Natural killer cell (primary cell): ENCODE data around the gene SRPK2. TPM values are rescaled to one million over a fixed set of nuclear protein-coding genes. Genes with fewer than 3 reads are reported as not detected.

Source experiments
- ATAC-seq, 3 donors: fragments of 150-1000 bp in 2 of 3; fragments of 200-7000 bp in 1 of 3; cut with Tn5 transposase; 1 replicate in 1 of 3; 2 replicates in 2 of 3; pipeline ENCODE4 v1.10.0; 2021; ENCODE audit warnings: mild to moderate bottlenecking in 2 of 3, moderate library complexity in 2 of 3
- DNase-seq, 2 donors: peaks; one replicate each; pipeline versions ENCODE4 v3.0.0 to v3.0.0-alpha.2; 2013 to 2021; ENCODE audit warnings: mixed read lengths in 1 of 2
- H3K27ac ChIP-seq: one replicate; pipeline ENCODE4 v1.5.1; 2013; ENCODE audit warnings: mild to moderate bottlenecking, low read length
- H3K27me3 ChIP-seq: one replicate; pipeline ENCODE4 v1.6.1; 2013; ENCODE audit warnings: low read length; ENCODE audit not compliant: control insufficient read depth, insufficient read depth
- H3K36me3 ChIP-seq: one replicate; pipeline ENCODE4 v1.6.1; 2013; ENCODE audit warnings: low read length; ENCODE audit not compliant: control insufficient read depth, insufficient read depth
- H3K4me1 ChIP-seq: one replicate; pipeline ENCODE4 v1.6.1; 2013; ENCODE audit warnings: low read length; ENCODE audit not compliant: control insufficient read depth, insufficient read depth
- H3K4me3 ChIP-seq: one replicate; pipeline ENCODE4 v1.5.1; 2013; ENCODE audit warnings: low read length
- H3K9me3 ChIP-seq: one replicate; pipeline ENCODE4 v1.6.1; 2013; ENCODE audit warnings: low read length; ENCODE audit not compliant: control insufficient read depth, insufficient read depth
- H3K27ac Mint-ChIP-seq, 2 donors: one replicate each; pipeline ENCODE4 v1.8.0; 2022; ENCODE audit warnings: mild to moderate bottlenecking in 2 of 2, mixed read lengths in 2 of 2, moderate library complexity in 1 of 2
- H3K27me3 Mint-ChIP-seq, 2 donors: one replicate each; pipeline ENCODE4 v1.8.0; 2022; ENCODE audit warnings: low read depth in 2 of 2, mixed read lengths in 2 of 2
- H3K36me3 Mint-ChIP-seq: one replicate; pipeline ENCODE4 v1.8.0; 2022; ENCODE audit warnings: mixed read lengths
- H3K4me1 Mint-ChIP-seq, 2 donors: one replicate each; pipeline ENCODE4 v1.8.0; 2022; ENCODE audit warnings: mixed read lengths in 2 of 2
- H3K4me3 Mint-ChIP-seq: one replicate; pipeline ENCODE4 v1.8.0; 2022; ENCODE audit warnings: mild to moderate bottlenecking, moderate library complexity, mixed read lengths
- H3K9me3 Mint-ChIP-seq, 2 donors: one replicate each; pipeline ENCODE4 v1.8.0; 2022; ENCODE audit warnings: mixed read lengths in 2 of 2
- WGBS: methylation state at CpG from one replicate; pipeline ENCODE4 v1.1.7; 2013; ENCODE audit warnings: missing lambda C conversion rate; ENCODE audit not compliant: insufficient coverage; 5-methylcytosine and 5-hydroxymethylcytosine counted together
- intact Hi-C: fragments of 100-400 bp; cut with micrococcal nuclease; formaldehyde crosslinking; loops from one replicate; pipeline ENCODE4 v1.14.2; 2022
- total RNA-seq, 4 donors: library from RNA; stranded (reverse); fragments of 120-200 nt in 1 of 4; gene quantifications; one replicate each; pipeline versions ENCODE4 v1.2.3 to v1.2.4, GENCODE V29; 2013 to 2022
- TF ChIP-seq, protein P1 (sequence below): fragments of 200-600 bp; IDR thresholded peaks from one replicate; pipeline ENCODE4 v1.8.0; 2022; ENCODE audit warnings: antibody characterized with exemption

Gene SRPK2
- total RNA-seq, 3 donors from 2014 or later (not counting 1 experiment from before 2014, with no cell fraction given) = 103 to 121 (median 108) TPM

DNA sequence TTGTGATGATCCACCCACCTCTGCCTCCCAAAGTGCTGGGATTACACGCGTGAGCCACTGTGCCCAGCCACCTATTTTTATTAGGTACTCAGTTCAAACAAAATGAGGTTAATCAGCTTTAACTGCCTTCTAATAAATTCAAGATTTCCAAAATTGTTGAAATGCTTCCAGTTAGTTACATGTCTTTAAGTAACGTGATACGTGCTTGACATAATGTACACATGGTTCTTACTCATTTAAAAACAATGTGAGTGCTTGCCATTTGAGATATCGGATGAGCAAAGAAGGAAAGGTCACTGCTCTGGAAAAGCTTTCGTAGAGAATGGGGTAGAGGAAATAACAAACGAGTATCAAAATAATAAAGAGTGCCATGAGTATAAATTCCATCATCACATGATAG is 291.1 kb downstream of the SRPK2 start:
- Histone ChIP-seq H3K27ac (no peak overlapping the region), H3K4me3 (no peak overlapping the region), H3K36me3 (peaks cover 60% of the 10 kb centered on the region), H3K4me1 (no peaks in the 10 kb centered on the region), H3K27me3 (no peaks in the 10 kb centered on the region), H3K9me3 (no peaks in the 10 kb centered on the region)
- H3K4me1 Mint-ChIP-seq = peaks cover 25 to 38% of the 10 kb centered on the region in 2 donors
- TF ChIP-seq, protein P1, sequence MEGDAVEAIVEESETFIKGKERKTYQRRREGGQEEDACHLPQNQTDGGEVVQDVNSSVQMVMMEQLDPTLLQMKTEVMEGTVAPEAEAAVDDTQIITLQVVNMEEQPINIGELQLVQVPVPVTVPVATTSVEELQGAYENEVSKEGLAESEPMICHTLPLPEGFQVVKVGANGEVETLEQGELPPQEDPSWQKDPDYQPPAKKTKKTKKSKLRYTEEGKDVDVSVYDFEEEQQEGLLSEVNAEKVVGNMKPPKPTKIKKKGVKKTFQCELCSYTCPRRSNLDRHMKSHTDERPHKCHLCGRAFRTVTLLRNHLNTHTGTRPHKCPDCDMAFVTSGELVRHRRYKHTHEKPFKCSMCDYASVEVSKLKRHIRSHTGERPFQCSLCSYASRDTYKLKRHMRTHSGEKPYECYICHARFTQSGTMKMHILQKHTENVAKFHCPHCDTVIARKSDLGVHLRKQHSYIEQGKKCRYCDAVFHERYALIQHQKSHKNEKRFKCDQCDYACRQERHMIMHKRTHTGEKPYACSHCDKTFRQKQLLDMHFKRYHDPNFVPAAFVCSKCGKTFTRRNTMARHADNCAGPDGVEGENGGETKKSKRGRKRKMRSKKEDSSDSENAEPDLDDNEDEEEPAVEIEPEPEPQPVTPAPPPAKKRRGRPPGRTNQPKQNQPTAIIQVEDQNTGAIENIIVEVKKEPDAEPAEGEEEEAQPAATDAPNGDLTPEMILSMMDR = no peak
- H3K27ac Mint-ChIP-seq = peak overlapping the region; percentile 7 to 8
- ATAC-seq (no peak), DNase-seq (no peak)
- H3K9me3 Mint-ChIP-seq = no peaks in the 10 kb centered on the region
- intact Hi-C loops = no loop called here
- H3K36me3 Mint-ChIP-seq = no peaks in the 10 kb centered on the region
- H3K4me3 Mint-ChIP-seq = no peak overlapping the region
- H3K27me3 Mint-ChIP-seq = no peaks in the 10 kb centered on the region
- 95% methylated on average over 5 of the region's 7 CpGs for WGBS

DNA sequence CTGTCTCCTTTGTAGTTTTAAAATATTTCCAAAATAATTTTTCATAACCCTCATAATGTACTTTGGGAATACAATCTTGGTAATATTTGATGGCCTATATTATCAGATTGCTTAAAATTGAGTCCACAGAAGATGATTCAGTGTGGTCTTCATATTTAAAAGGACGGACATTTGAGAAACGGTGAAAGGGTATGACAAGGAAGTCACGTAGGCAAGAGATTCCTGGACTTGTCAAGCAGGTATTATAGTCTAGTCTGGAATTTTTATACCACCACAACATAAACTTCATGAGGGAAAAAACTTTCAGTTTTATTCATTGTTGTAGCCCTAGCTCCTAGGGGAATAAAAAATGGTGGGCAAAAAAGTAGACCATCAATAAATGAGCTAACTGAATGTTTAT is 292.4 kb downstream of the SRPK2 start:
- peaks cover 58% of the 10 kb centered on the region for H3K36me3 ChIP-seq
- no peak for ATAC-seq
- Mint-ChIP-seq H3K4me1 (peaks cover 25 to 42% of the 10 kb centered on the region in 2 donors), H3K27ac (peak overlapping the region; percentile 7 to 56), H3K27me3 (no peaks in the 10 kb centered on the region), H3K4me3 (no peak overlapping the region), H3K9me3 (no peaks in the 10 kb centered on the region), H3K36me3 (no peaks in the 10 kb centered on the region)
- H3K27me3 ChIP-seq = no peaks in the 10 kb centered on the region
- no peak for DNase-seq
- intact Hi-C loops = no loop called here
- H3K4me1 ChIP-seq = no peaks in the 10 kb centered on the region
- H3K9me3 ChIP-seq = no peaks in the 10 kb centered on the region
- WGBS = 94% methylated on average over 3 of the region's 3 CpGs
- no peak overlapping the region for H3K4me3 ChIP-seq
- TF ChIP-seq, protein P1 = no peak
- H3K27ac ChIP-seq = no peak overlapping the region

DNA sequence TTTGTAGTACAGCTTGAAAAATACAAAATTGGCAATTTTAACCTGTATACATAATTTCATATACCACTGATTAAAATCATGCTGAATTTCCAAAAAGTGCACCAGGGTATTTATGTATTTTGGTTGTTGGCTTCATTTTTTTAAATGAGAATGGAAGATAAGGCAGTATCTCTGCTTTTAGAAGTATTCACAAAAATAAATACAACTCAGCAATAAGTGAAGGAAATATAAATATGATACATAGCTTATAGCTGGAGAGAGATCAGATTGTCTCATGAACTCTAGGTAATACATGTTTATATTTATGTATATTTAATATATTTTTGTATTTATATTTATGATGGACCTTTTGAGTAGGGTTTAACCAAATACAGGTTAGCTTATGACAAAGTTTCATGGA is 293.8 kb downstream of the SRPK2 start:
- Histone ChIP-seq H3K36me3 (peaks cover 63% of the 10 kb centered on the region), H3K27me3 (no peaks in the 10 kb centered on the region), H3K9me3 (no peaks in the 10 kb centered on the region), H3K4me3 (no peak overlapping the region), H3K27ac (no peak overlapping the region), H3K4me1 (no peaks in the 10 kb centered on the region)
- H3K27ac Mint-ChIP-seq = peak overlapping the region; percentile 7 to 56
- DNase-seq (no peak), ATAC-seq (no peak)
- TF ChIP-seq, protein P1 = no peak
- H3K36me3 Mint-ChIP-seq = no peaks in the 10 kb centered on the region
- H3K4me1 Mint-ChIP-seq = peaks cover 15 to 29% of the 10 kb centered on the region in 2 donors
- H3K9me3 Mint-ChIP-seq = no peaks in the 10 kb centered on the region
- H3K4me3 Mint-ChIP-seq = peak overlapping the region; percentile 28
- intact Hi-C loops = no loop called here
- H3K27me3 Mint-ChIP-seq = no peaks in the 10 kb centered on the region

DNA sequence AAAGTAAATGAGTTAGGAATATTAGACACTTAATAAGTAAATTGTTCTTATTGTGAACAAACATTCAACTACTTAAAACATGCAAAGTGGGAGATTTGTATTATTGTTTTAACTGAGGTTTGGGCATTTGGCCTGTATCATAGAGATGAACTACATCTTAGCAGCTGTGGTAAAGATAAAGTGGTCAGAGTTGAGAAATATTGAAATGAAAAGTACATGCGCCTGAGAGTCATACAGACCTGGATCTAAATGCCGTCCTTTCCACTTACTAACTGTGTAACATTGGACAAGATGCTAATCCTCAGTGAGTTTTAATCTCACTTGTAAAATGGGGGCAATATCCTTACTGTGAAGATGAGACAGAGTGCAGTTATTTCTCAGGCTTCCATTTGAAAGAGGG is 300.3 kb downstream of the SRPK2 start:
- intact Hi-C loops = no loop called here
- Histone ChIP-seq H3K9me3 (no peaks in the 10 kb centered on the region), H3K36me3 (peaks cover 57% of the 10 kb centered on the region), H3K27me3 (no peaks in the 10 kb centered on the region), H3K27ac (no peak overlapping the region), H3K4me1 (no peaks in the 10 kb centered on the region), H3K4me3 (no peak overlapping the region)
- DNase-seq (no peak), ATAC-seq (no peak)
- Mint-ChIP-seq H3K27me3 (no peaks in the 10 kb centered on the region), H3K9me3 (no peaks in the 10 kb centered on the region), H3K4me3 (no peak overlapping the region), H3K4me1 (peaks cover 12 to 20% of the 10 kb centered on the region in 2 donors), H3K36me3 (peaks cover 5% of the 10 kb centered on the region), H3K27ac (peak overlapping the region; percentile 73 to 77)
- TF ChIP-seq, protein P1 = no peak
- 94% methylated on average over 2 of the region's 2 CpGs for WGBS
